Suprapubic skin (tissue), 4 donors: ENCODE measurements around the gene CLNK. TPM values are rescaled to one million over a fixed set of nuclear protein-coding genes. Genes with fewer than 3 reads are reported as not detected.

ENCODE experiments used
- DNase-seq, 2 donors: peaks; one replicate each; pipeline ENCODE4 v3.0.0-alpha.2; 2019; ENCODE audit warnings: low spot score in 2 of 2
- H3K27ac ChIP-seq: fragments of 200-600 bp; sonication (generic); one replicate; pipeline ENCODE4 v1.5.1; 2019
- H3K27me3 ChIP-seq: fragments of 200-600 bp; sonication (generic); one replicate; pipeline ENCODE4 v1.5.1; 2019
- H3K36me3 ChIP-seq: fragments of 200-600 bp; sonication (generic); one replicate; pipeline ENCODE4 v1.5.1; 2019
- H3K4me1 ChIP-seq: fragments of 200-600 bp; sonication (generic); one replicate; pipeline ENCODE4 v1.5.1; 2019
- H3K4me3 ChIP-seq: fragments of 200-600 bp; sonication (generic); one replicate; pipeline ENCODE4 v1.5.1; 2019; ENCODE audit warnings: mild to moderate bottlenecking
- H3K9me3 ChIP-seq: fragments of 200-600 bp; sonication (generic); one replicate; pipeline ENCODE4 v1.5.1; 2019
- EP300 ChIP-seq: sonication (generic); formaldehyde crosslinking; IDR thresholded peaks from one replicate; pipeline ENCODE4 v1.6.1; 2017; ENCODE audit warnings: antibody characterized with exemption
- POLR2A ChIP-seq, 2 donors: fragments of 450-650 bp; IDR thresholded peaks; one replicate each; pipeline ENCODE4 v1.6.1; 2017; ENCODE audit warnings: antibody characterized with exemption in 2 of 2, mild to moderate bottlenecking in 2 of 2, moderate library complexity in 2 of 2
- POLR2AphosphoS5 ChIP-seq, 3 donors: sonication (generic); formaldehyde crosslinking; IDR thresholded peaks; one replicate each; pipeline ENCODE4 v1.6.1; 2017; ENCODE audit warnings: antibody characterized with exemption in 3 of 3
- WGBS: methylation state at CpG from one replicate; pipeline ENCODE4 v1.1.5; 2018; 5-methylcytosine and 5-hydroxymethylcytosine counted together
- total RNA-seq, 4 donors: library from RNA; depleted of rRNA; stranded (reverse); fragments of >200 nt; gene quantifications; one replicate each; pipeline ENCODE4 v1.1.0, GENCODE V29; 2016
- TF ChIP-seq, protein P1 (sequence below), 2 donors: fragments of 200-600 bp in 1 of 2; fragments of 450-650 bp in 1 of 2; sonication (generic) in 1 of 2; IDR thresholded peaks; one replicate each; pipeline ENCODE4 v1.5.1; 2016 to 2019; ENCODE audit warnings: antibody characterized with exemption in 2 of 2, mild to moderate bottlenecking in 1 of 2, moderate library complexity in 1 of 2

CLNK gene
- total RNA-seq, 4 donors from 2014 or later = 0.11 to 0.64 (median 0.52) TPM; not detected in 1

DNA sequence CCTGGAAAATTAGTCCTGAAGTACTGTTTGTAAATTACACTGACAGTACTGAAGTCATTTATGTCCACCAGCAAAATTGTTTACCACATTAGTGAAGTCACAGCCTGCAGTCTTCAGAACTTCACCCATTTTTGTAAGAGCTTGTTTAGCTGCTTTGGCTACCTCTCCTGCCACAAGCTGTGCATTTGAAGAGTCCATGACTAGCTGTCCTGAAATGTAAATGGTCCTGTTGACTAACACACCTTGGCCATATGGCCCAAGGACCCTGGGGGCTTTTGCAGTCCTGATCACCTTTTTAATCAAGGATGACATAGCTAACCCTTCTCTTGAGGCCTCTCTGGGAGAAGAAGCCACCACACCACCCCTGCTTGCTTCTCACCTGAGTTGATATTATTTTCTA, 205.9 kb downstream of the CLNK start:
- Histone ChIP-seq H3K27ac (no peak overlapping the region), H3K27me3 (no peaks in the 10 kb centered on the region), H3K9me3 (no peaks in the 10 kb centered on the region), H3K4me3 (no peak overlapping the region), H3K36me3 (no peaks in the 10 kb centered on the region), H3K4me1 (no peaks in the 10 kb centered on the region)
- TF ChIP-seq EP300 = no peak
- no peak for TF ChIP-seq POLR2A (IDR thresholded peaks at IDR 0.05)
- TF ChIP-seq, protein P1, sequence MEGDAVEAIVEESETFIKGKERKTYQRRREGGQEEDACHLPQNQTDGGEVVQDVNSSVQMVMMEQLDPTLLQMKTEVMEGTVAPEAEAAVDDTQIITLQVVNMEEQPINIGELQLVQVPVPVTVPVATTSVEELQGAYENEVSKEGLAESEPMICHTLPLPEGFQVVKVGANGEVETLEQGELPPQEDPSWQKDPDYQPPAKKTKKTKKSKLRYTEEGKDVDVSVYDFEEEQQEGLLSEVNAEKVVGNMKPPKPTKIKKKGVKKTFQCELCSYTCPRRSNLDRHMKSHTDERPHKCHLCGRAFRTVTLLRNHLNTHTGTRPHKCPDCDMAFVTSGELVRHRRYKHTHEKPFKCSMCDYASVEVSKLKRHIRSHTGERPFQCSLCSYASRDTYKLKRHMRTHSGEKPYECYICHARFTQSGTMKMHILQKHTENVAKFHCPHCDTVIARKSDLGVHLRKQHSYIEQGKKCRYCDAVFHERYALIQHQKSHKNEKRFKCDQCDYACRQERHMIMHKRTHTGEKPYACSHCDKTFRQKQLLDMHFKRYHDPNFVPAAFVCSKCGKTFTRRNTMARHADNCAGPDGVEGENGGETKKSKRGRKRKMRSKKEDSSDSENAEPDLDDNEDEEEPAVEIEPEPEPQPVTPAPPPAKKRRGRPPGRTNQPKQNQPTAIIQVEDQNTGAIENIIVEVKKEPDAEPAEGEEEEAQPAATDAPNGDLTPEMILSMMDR (IDR thresholded peaks at IDR 0.05) = no peak
- no peak for TF ChIP-seq POLR2AphosphoS5 (IDR thresholded peaks at IDR 0.05)
- DNase-seq = no peak

DNA sequence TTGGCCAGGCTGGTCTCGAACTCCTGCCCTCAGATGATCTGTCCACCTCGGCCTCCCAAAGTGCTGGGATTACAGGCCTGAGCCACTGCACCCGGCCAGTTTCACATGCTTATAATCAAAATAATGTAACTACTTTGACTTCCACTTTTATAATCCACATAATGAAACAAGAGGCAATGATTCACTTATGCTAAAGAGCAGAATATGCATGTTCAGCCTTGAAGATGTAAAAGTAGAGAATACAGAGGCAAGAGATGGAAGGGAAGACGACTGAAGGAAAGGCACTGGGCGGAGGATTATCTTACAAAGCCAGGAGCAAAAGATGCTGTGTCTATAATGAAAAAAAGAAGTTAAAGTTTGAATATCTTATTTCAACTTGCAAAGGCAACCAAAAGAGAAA, 214.1 kb downstream of the CLNK start:
- DNase-seq = no peak
- H3K36me3 ChIP-seq = no peaks in the 10 kb centered on the region
- no peaks in the 10 kb centered on the region for H3K4me1 ChIP-seq
- TF ChIP-seq POLR2A (IDR thresholded peaks at IDR 0.05) (no peak), EP300 (no peak), POLR2AphosphoS5 (IDR thresholded peaks at IDR 0.05) (no peak)
- TF ChIP-seq, protein P1 (IDR thresholded peaks at IDR 0.05) = no peak
- peaks cover 5% of the 10 kb centered on the region for H3K27me3 ChIP-seq
- no peak overlapping the region for H3K27ac ChIP-seq
- WGBS = 84% methylated on average over 5 of the region's 5 CpGs
- no peaks in the 10 kb centered on the region for H3K9me3 ChIP-seq
- no peak overlapping the region for H3K4me3 ChIP-seq

- Histone ChIP-seq H3K27me3 (peaks cover 25% of the 10 kb centered on the region), H3K4me1 (peaks cover 7% of the 10 kb centered on the region), H3K9me3 (no peaks in the 10 kb centered on the region), H3K27ac (no peak overlapping the region), H3K36me3 (no peaks in the 10 kb centered on the region), H3K4me3 (no peak overlapping the region)
- TF ChIP-seq, protein P1 (IDR thresholded peaks at IDR 0.05) = no peak
- no peak for TF ChIP-seq EP300
- TF ChIP-seq POLR2A (IDR thresholded peaks at IDR 0.05) = no peak
- no peak for TF ChIP-seq POLR2AphosphoS5 (IDR thresholded peaks at IDR 0.05)
- DNase-seq = no peak
- 86% methylated on average over 5 of the region's 5 CpGs for WGBS
These were observed 218.4 kb downstream of the CLNK start for GRCh38 chr4:10466161-10466560.

- Histone ChIP-seq H3K9me3 (no peaks in the 10 kb centered on the region), H3K4me1 (peaks cover 12% of the 10 kb centered on the region), H3K4me3 (no peak overlapping the region), H3K36me3 (no peaks in the 10 kb centered on the region), H3K27me3 (peaks cover 34% of the 10 kb centered on the region), H3K27ac (no peak overlapping the region)
- WGBS = 92% methylated on average over 4 of the region's 4 CpGs
- DNase-seq = no peak
- TF ChIP-seq EP300 = no peak
These were observed 221.7 kb downstream of the CLNK start for GRCh38 chr4:10462876-10463275.

- Histone ChIP-seq H3K27me3 (peaks cover 34% of the 10 kb centered on the region), H3K9me3 (no peaks in the 10 kb centered on the region), H3K4me1 (peaks cover 18% of the 10 kb centered on the region), H3K4me3 (peak overlapping the region; percentile 44), H3K27ac (no peak overlapping the region), H3K36me3 (no peaks in the 10 kb centered on the region)
- 54% methylated on average over 23 of the region's 27 CpGs for WGBS
- TF ChIP-seq, protein P1 (IDR thresholded peaks at IDR 0.05) = no peak
- TF ChIP-seq POLR2AphosphoS5 (IDR thresholded peaks at IDR 0.05) (no peak), EP300 (no peak), POLR2A (IDR thresholded peaks at IDR 0.05) (no peak)
- DNase-seq = no peak
These were observed 222.6 kb downstream of the CLNK start for GRCh38 chr4:10461850-10462400.
